H1 (cell line): ENCODE data around the gene SMARCA4. TPM values are rescaled to one million over a fixed set of nuclear protein-coding genes. Genes with fewer than 3 reads are reported as not detected.

Source experiments
- CTCF ChIA-PET: fragments of 300-600 bp; sonication (Branson Sonifier 250); formaldehyde crosslinking; loops from one replicate; lab custom pipeline; 2021; ENCODE audit not compliant: partially characterized antibody; lab: Charles Lee
- POLR2A ChIA-PET: fragments of 300-600 bp; sonication (Branson Sonifier 250); formaldehyde crosslinking; loops from one replicate; lab custom pipeline; 2021; ENCODE audit warnings: inconsistent platforms; ENCODE audit not compliant: partially characterized antibody; lab: Charles Lee
- DNase-seq, 2 experiments: peaks; one replicate each; pipeline versions ENCODE4 v3.0.0 to v3.0.0-alpha.2; 2010 to 2022; ENCODE audit warnings: low spot score in 2 of 2, low read depth in 1 of 2, mixed read lengths in 1 of 2
- FAIRE-seq: peaks from 2 replicates; lab custom pipeline; 2011; peaks lifted over from hg19 to GRCh38; lab: Jason Lieb, UNC
- H2AFZ ChIP-seq: 2 replicates; pipeline ENCODE4 v1.8.1; 2012; ENCODE audit warnings: low read length, inconsistent platforms
- H2AK5ac ChIP-seq: 2 replicates; pipeline ENCODE4 v1.6.1; 2013; ENCODE audit warnings: low read depth, low read length
- H2BK120ac ChIP-seq: replicated peaks from 2 replicates; pipeline ENCODE3; 2013; ENCODE audit warnings: low read depth, low read length, inconsistent platforms
- H2BK12ac ChIP-seq: 2 replicates; pipeline ENCODE4 v1.6.1; 2013; ENCODE audit warnings: low read depth, low read length
- H2BK15ac ChIP-seq: 2 replicates; pipeline ENCODE4 v1.6.1; 2013; ENCODE audit warnings: low read length
- H2BK20ac ChIP-seq: 2 replicates; pipeline ENCODE4 v1.6.1; 2013; ENCODE audit warnings: low read length
- H2BK5ac ChIP-seq: 2 replicates; pipeline ENCODE4 v1.6.1; 2013; ENCODE audit warnings: low read depth, low read length
- H3K14ac ChIP-seq: 2 replicates; pipeline ENCODE4 v1.6.1; 2013; ENCODE audit warnings: inconsistent platforms; ENCODE audit not compliant: insufficient read length
- H3K18ac ChIP-seq: 2 replicates; pipeline ENCODE4 v1.6.1; 2013; ENCODE audit warnings: low read length; ENCODE audit errors: extremely low read depth
- H3K23ac ChIP-seq: 2 replicates; pipeline ENCODE4 v1.6.1; 2013; ENCODE audit warnings: inconsistent platforms; ENCODE audit not compliant: insufficient read length
- H3K23me2 ChIP-seq: 2 replicates; pipeline ENCODE4 v1.6.1; 2013; ENCODE audit warnings: low read depth, low read length
- H3K27ac ChIP-seq: 2 replicates; pipeline ENCODE4 v1.6.1; 2011; ENCODE audit warnings: low read depth, low read length, inconsistent platforms
- H3K27me3 ChIP-seq, 4 experiments: replicated peaks in 1 of 4; 1 replicate in 1 of 4; 2 replicates in 3 of 4; pipeline versions ENCODE4 v1.6.1 to v1.8.1; 2011 to 2013; ENCODE audit warnings: low read length in 3 of 4, mild to moderate bottlenecking in 3 of 4, inconsistent platforms in 2 of 4, mixed read lengths in 2 of 4, moderate library complexity in 1 of 4; ENCODE audit not compliant: control insufficient read depth in 3 of 4, insufficient read depth in 3 of 4; ENCODE audit errors: extremely low read depth in 1 of 4
- H3K36me3 ChIP-seq, 4 experiments: 2 replicates each; pipeline versions ENCODE4 v1.6.1 to v1.8.1; 2011 to 2013; ENCODE audit warnings: mild to moderate bottlenecking in 4 of 4, low read length in 3 of 4, moderate library complexity in 2 of 4, control low read depth in 1 of 4, inconsistent platforms in 1 of 4; ENCODE audit not compliant: insufficient read depth in 4 of 4, control insufficient read depth in 2 of 4
- H3K4ac ChIP-seq: replicated peaks from 2 replicates; pipeline ENCODE3; 2013; ENCODE audit warnings: low read length, low read depth, mixed read lengths, inconsistent platforms; ENCODE audit not compliant: insufficient read length
- H3K4me1 ChIP-seq, 4 experiments: replicated peaks in 1 of 4; 1 replicate in 1 of 4; 2 replicates in 3 of 4; pipeline versions ENCODE4 v1.6.1 to v1.8.1; 2011 to 2013; ENCODE audit warnings: low read length in 3 of 4, inconsistent platforms in 2 of 4, mixed read lengths in 1 of 4; ENCODE audit not compliant: insufficient read depth in 4 of 4, control insufficient read depth in 3 of 4
- H3K4me2 ChIP-seq, 2 experiments: 2 replicates each; pipeline versions ENCODE4 v1.6.1 to v1.8.1; 2011 to 2013; ENCODE audit warnings: low read depth in 2 of 2, low read length in 2 of 2, control low read depth in 1 of 2, inconsistent platforms in 1 of 2, mild to moderate bottlenecking in 1 of 2; ENCODE audit not compliant: insufficient read depth in 1 of 2
- H3K4me3 ChIP-seq, 4 experiments: fragments of 200-600, 300-600 bp in 1 of 4; sonication (generic), shearing (Covaris generic), sonication (Bioruptor Twin) in 1 of 4; 2 replicates each; pipeline versions ENCODE4 v1.5.1 to v1.8.1; 2011 to 2016; ENCODE audit warnings: low read length in 4 of 4, low read depth in 3 of 4, control low read depth in 2 of 4, inconsistent platforms in 2 of 4, mild to moderate bottlenecking in 2 of 4, mixed read lengths in 1 of 4, moderate library complexity in 1 of 4; ENCODE audit not compliant: insufficient read depth in 2 of 4; ENCODE audit errors: extremely low read depth in 1 of 4
- H3K56ac ChIP-seq: replicated peaks from 2 replicates; pipeline ENCODE3; 2013; ENCODE audit warnings: low read depth, mild to moderate bottlenecking, mixed read lengths, low read length, inconsistent platforms; ENCODE audit not compliant: insufficient read length
- H3K79me1 ChIP-seq: 2 replicates; pipeline ENCODE4 v1.6.1; 2013; ENCODE audit warnings: low read depth, low read length, control low read depth
- H3K79me2 ChIP-seq, 2 experiments: 2 replicates each; pipeline versions ENCODE4 v1.6.1 to v1.8.1; 2012 to 2013; ENCODE audit warnings: low read length in 2 of 2, mild to moderate bottlenecking in 2 of 2, inconsistent platforms in 1 of 2; ENCODE audit not compliant: insufficient read depth in 2 of 2, control insufficient read depth in 1 of 2
- H3K9ac ChIP-seq, 4 experiments: replicated peaks in 1 of 4; 1 replicate in 1 of 4; 2 replicates in 3 of 4; pipeline versions ENCODE4 v1.6.1 to v1.8.1; 2011 to 2013; ENCODE audit warnings: low read depth in 3 of 4, low read length in 3 of 4, control low read depth in 2 of 4, mild to moderate bottlenecking in 2 of 4, moderate library complexity in 2 of 4, inconsistent platforms in 1 of 4; ENCODE audit errors: extremely low read depth in 1 of 4
- H3K9me3 ChIP-seq, 2 experiments: 2 replicates each; pipeline versions ENCODE4 v1.6.1 to v1.8.1; 2012 to 2013; ENCODE audit warnings: mild to moderate bottlenecking in 2 of 2, moderate library complexity in 2 of 2, control low read depth in 1 of 2, inconsistent platforms in 1 of 2, low read depth in 1 of 2, low read length in 1 of 2, mixed read lengths in 1 of 2; ENCODE audit not compliant: insufficient read depth in 2 of 2
- H4K20me1 ChIP-seq, 2 experiments: replicated peaks in 1 of 2; 2 replicates each; pipeline versions ENCODE3 to v1.8.1; 2011 to 2013; ENCODE audit warnings: inconsistent platforms in 2 of 2, low read length in 2 of 2, mild to moderate bottlenecking in 1 of 2; ENCODE audit not compliant: insufficient read depth in 2 of 2, control insufficient read depth in 1 of 2
- H4K5ac ChIP-seq: 2 replicates; pipeline ENCODE4 v1.6.1; 2013; ENCODE audit warnings: low read length, low read depth, mixed read lengths, inconsistent platforms; ENCODE audit not compliant: insufficient read length
- H4K8ac ChIP-seq: 2 replicates; pipeline ENCODE4 v1.8.0; 2013; ENCODE audit warnings: mild to moderate bottlenecking, moderate library complexity, low read length, inconsistent platforms; ENCODE audit not compliant: insufficient read depth; ENCODE audit errors: extremely low read depth
- H4K91ac ChIP-seq: replicated peaks from 2 replicates; pipeline ENCODE3; 2013; ENCODE audit warnings: low read length, mixed read lengths, inconsistent platforms; ENCODE audit not compliant: insufficient read length
- SIX5 ChIP-seq: IDR thresholded peaks from 2 replicates; pipeline ENCODE4 v1.6.1; 2011; ENCODE audit warnings: mild to moderate bottlenecking, low read depth, low read length
- WGBS, 2 experiments: shearing (Covaris generic) in 1 of 2; methylation state at CpG; one replicate each; pipeline versions ENCODE4 v1.1.6 to v1.1.7; 2013 to 2015; ENCODE audit warnings: low lambda C conversion rate in 2 of 2, mixed read lengths in 2 of 2, inconsistent platforms in 1 of 2, low coverage in 1 of 2, missing lambda C conversion rate in 1 of 2; ENCODE audit not compliant: insufficient replicate concordance in 2 of 2, insufficient coverage in 1 of 2, insufficient read length in 1 of 2; ENCODE audit errors: extremely low coverage in 1 of 2, missing lambda C conversion rate in 1 of 2; 5-methylcytosine and 5-hydroxymethylcytosine counted together
- polyA plus RNA-seq, 7 experiments: library from polyadenylated mRNA; depleted of rRNA in 3 of 7; stranded (reverse) in 5 of 7; unstranded in 2 of 7; fragments of >200 nt in 5 of 7; fragments of 200-250 nt in 2 of 7; gene quantifications; 1 replicate in 5 of 7; 2 replicates in 1 of 7; 4 replicates in 1 of 7; pipeline versions ENCODE4 v1.2.1 to v1.2.3, GENCODE V29; 2011 to 2013; ENCODE audit warnings: missing spikeins in 2 of 7, mixed read lengths in 2 of 7
- total RNA-seq: library from RNA; stranded (reverse); fragmentation: NEBNext Ultra II Directional; extraction: Animal tissue kit (Norgen Biotek cat#: 25700); gene quantifications from 2 replicates; pipeline ENCODE4 v1.2.1, GENCODE V29; 2021

The SMARCA4 gene
- total and polyA plus RNA-seq, 2 of the 8 experiments (the other 6 are each of a cell fraction or from before 2014, with no cell fraction given): 86.4 to 263 TPM

DNA sequence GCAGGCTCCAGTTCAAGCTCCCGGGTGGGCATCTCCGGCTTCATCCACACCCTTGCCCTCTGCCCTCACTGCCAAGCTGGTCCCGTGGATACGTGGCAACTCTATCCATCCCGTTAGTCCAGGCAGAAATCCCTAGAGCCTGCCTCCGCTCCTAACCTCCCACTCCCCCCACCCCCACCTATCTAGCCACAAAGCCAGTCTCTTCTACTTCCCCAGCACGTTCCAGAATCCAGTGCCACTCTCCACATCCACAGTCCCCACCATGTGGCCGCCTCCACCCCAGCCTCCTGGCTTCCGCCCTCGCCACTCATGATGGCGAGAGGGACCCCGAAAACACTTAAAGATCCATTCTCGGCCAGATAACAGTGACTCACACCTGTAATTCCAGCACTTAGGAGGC is 36.2 kb upstream of the SMARCA4 start:
- no peak overlapping the region for H3K4me2 ChIP-seq
- H2BK12ac ChIP-seq: no peak overlapping the region
- 96% methylated on average over 13 of the region's 13 CpGs; no CpG with 5 or more reads in 1 of the 2 experiments for WGBS, 2 experiments
- no peak for FAIRE-seq
- H2BK120ac ChIP-seq: no peak overlapping the region
- H2AK5ac ChIP-seq: no peak overlapping the region
- H3K56ac ChIP-seq: no peak overlapping the region
- no peak for DNase-seq
- H2BK15ac ChIP-seq: no peak overlapping the region
- no peak overlapping the region for H2AFZ ChIP-seq
- peaks cover 8% of the 10 kb centered on the region; the same call in 1 of the 2 replicates for H3K79me1 ChIP-seq
- no peaks in the 10 kb centered on the region for H3K9me3 ChIP-seq
- no peak overlapping the region for H4K5ac ChIP-seq
- no peak overlapping the region for H2BK5ac ChIP-seq
- no peaks in the 10 kb centered on the region for H3K27me3 ChIP-seq
- H4K20me1 ChIP-seq: peaks cover 2 to 11% of the 10 kb centered on the region in 2 experiments
- peaks cover 10% of the 10 kb centered on the region for H3K23me2 ChIP-seq
- H3K14ac ChIP-seq: no peak overlapping the region
- no peak overlapping the region for H3K23ac ChIP-seq
- CTCF ChIA-PET: interaction anchor here (1.0 to 1.7 kb wide), 3 partner anchors 9 to 45 kb away, joined by 4 to 7 read pairs (median 4); no protein-coding TSS in a partner anchor
- H4K8ac ChIP-seq: no peak overlapping the region
- H4K91ac ChIP-seq: no peak overlapping the region
- no peak overlapping the region for H3K9ac ChIP-seq
- H3K4me3 ChIP-seq: no peak overlapping the region
- H3K27ac ChIP-seq: no peak overlapping the region
- peaks cover 0 to 6% (median 1%) of the 10 kb centered on the region in 4 experiments; a peak in 4 of 7 replicates for H3K4me1 ChIP-seq
- H2BK20ac ChIP-seq: no peak overlapping the region
- H3K79me2 ChIP-seq: peaks cover 5 to 13% of the 10 kb centered on the region in 2 experiments; a peak in 3 of 4 replicates
- H3K18ac ChIP-seq: no peak overlapping the region
- peaks cover 0 to 39% (median 20%) of the 10 kb centered on the region in 4 experiments; a peak in 7 of 8 replicates for H3K36me3 ChIP-seq
- H3K4ac ChIP-seq: no peak overlapping the region
- no peak for TF ChIP-seq SIX5
- TF ChIP-seq, all 59 proteins: peak for 0
- POLR2A ChIA-PET: interaction anchor here (0.9 to 1.7 kb wide), 3 partner anchors 9 to 13 kb away, joined by 5 to 8 read pairs (median 6); no protein-coding TSS in a partner anchor
